SU-DHL-6 (cell line): ENCODE measurements around the gene MS4A18.

Source experiments
- H2AFZ ChIP-seq: fragments of 200-600 bp; sonication (generic); 2 replicates; pipeline ENCODE4 v1.6.1; 2014; ENCODE audit warnings: low read depth, mild to moderate bottlenecking, moderate library complexity, mixed read lengths, antibody characterized with exemption, low read length; ENCODE audit not compliant: severe bottlenecking
- H3F3A ChIP-seq: fragments of 200-600 bp; shearing (Covaris generic); 2 replicates; pipeline ENCODE4 v1.6.0; 2016; ENCODE audit warnings: antibody characterized with exemption, mild to moderate bottlenecking; ENCODE audit not compliant: insufficient read depth
- H3K27ac ChIP-seq: fragments of 200-600 bp; sonication (generic); 2 replicates; pipeline ENCODE4 v1.5.1; 2016; ENCODE audit warnings: low read depth, mild to moderate bottlenecking, low read length, moderate library complexity, mixed read lengths
- H3K27me3 ChIP-seq: fragments of 200-600 bp; sonication (generic), shearing (Covaris generic); 2 replicates; pipeline ENCODE4 v1.6.0; 2014; ENCODE audit warnings: mild to moderate bottlenecking, low read length
- H3K36me3 ChIP-seq: fragments of 200-600 bp; sonication (generic); 2 replicates; pipeline ENCODE4 v1.6.1; 2014; ENCODE audit warnings: mild to moderate bottlenecking, low read length, mixed read lengths
- H3K4me2 ChIP-seq: fragments of 300-600, 200-600 bp; shearing (Covaris generic), sonication (generic); 2 replicates; pipeline ENCODE4 v1.6.0; 2014; ENCODE audit warnings: low read length, low read depth, mild to moderate bottlenecking; ENCODE audit not compliant: poor library complexity, severe bottlenecking
- H3K4me3 ChIP-seq: fragments of 200-600 bp; sonication (generic); 2 replicates; pipeline ENCODE4 v1.5.1; 2014; ENCODE audit warnings: antibody characterized with exemption, low read length, mild to moderate bottlenecking, mixed read lengths; ENCODE audit not compliant: insufficient read depth, poor library complexity, severe bottlenecking
- H3K79me2 ChIP-seq: fragments of 200-600 bp; sonication (generic); 2 replicates; pipeline ENCODE4 v1.6.1; 2014; ENCODE audit warnings: mild to moderate bottlenecking, low read length, moderate library complexity; ENCODE audit not compliant: insufficient read depth
- H3K9ac ChIP-seq: fragments of 200-600 bp; sonication (generic); 2 replicates; pipeline ENCODE4 v1.7.0; 2014; ENCODE audit warnings: mild to moderate bottlenecking, low read length
- H3K9me2 ChIP-seq: fragments of 200-600 bp; sonication (generic); replicated peaks from 2 replicates; pipeline ENCODE4 v1.6.1; 2014; ENCODE audit warnings: low read length; ENCODE audit not compliant: insufficient read depth
- H3K9me3 ChIP-seq: fragments of 200-600 bp; sonication (generic); 2 replicates; pipeline ENCODE4 v1.6.1; 2014; ENCODE audit warnings: low read length, mixed read lengths; ENCODE audit not compliant: insufficient read depth
- H4K20me1 ChIP-seq: fragments of 200-600 bp; sonication (generic); 2 replicates; pipeline ENCODE4 v1.6.1; 2014; ENCODE audit warnings: low read depth, mild to moderate bottlenecking, antibody characterized with exemption, low read length, moderate library complexity, mixed read lengths
- CTCF ChIP-seq: fragments of 200-600 bp; sonication (generic); IDR thresholded peaks from one replicate; pipeline ENCODE4 v1.5.1; 2017; ENCODE audit warnings: antibody characterized with exemption, mild to moderate bottlenecking, low read length, moderate library complexity; ENCODE audit not compliant: insufficient read depth, poor library complexity, severe bottlenecking
- EZH2phosphoT487 ChIP-seq: fragments of 200-600 bp; sonication (generic), shearing (Covaris generic); conservative IDR thresholded peaks from 2 replicates; pipeline ENCODE4 v1.6.1; 2018; ENCODE audit warnings: mild to moderate bottlenecking, antibody characterized with exemption, low read length, moderate library complexity, mixed read lengths

The MS4A18 gene

GRCh38 chr11:60788401-60789125 lies 64.0 kb downstream of the MS4A18 start:
- Histone ChIP-seq H3F3A (no peaks in the 10 kb centered on the region), H3K27ac (no peak overlapping the region), H3K79me2 (no peaks in the 10 kb centered on the region), H3K9ac (no peak overlapping the region), H4K20me1 (no peaks in the 10 kb centered on the region), H3K36me3 (no peaks in the 10 kb centered on the region), H2AFZ (no peak overlapping the region), H3K4me2 (no peak overlapping the region), H3K9me3 (no peaks in the 10 kb centered on the region), H3K27me3 (no peaks in the 10 kb centered on the region), H3K9me2 (no peaks in the 10 kb centered on the region), H3K4me3 (no peak overlapping the region)
- TF ChIP-seq CTCF (no peak), EZH2phosphoT487 (no peak)

DNA sequence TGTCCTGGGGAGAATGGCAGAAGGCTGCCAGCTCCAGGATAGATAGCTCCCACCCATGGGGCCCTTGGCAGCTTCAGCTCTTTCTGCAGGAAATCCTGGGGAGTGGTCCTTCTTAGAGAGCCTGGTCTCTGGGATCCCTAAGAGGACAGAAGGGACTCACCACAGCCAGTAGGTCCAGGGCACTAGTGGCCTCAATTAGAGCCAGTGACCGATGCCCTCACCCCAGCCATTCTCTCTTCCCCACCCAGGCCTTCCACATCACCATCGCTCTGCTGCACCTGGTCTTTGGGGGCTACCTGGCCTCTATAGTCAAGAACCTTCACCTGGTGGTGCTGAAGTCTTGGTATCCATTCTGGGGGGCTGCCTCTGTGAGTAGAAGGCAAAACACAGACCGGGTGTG lies 66.2 kb downstream of the MS4A18 start:
- H3K36me3 ChIP-seq = no peaks in the 10 kb centered on the region
- H4K20me1 ChIP-seq = no peaks in the 10 kb centered on the region
- H2AFZ ChIP-seq = no peak overlapping the region
- no peak overlapping the region for H3K9ac ChIP-seq
- no peaks in the 10 kb centered on the region for H3K79me2 ChIP-seq
- no peaks in the 10 kb centered on the region for H3F3A ChIP-seq
- H3K9me2 ChIP-seq = no peaks in the 10 kb centered on the region
- H3K27me3 ChIP-seq = no peaks in the 10 kb centered on the region
- no peak overlapping the region for H3K27ac ChIP-seq
- no peak overlapping the region for H3K4me2 ChIP-seq
- TF ChIP-seq CTCF (no peak), EZH2phosphoT487 (no peak)
- H3K4me3 ChIP-seq = no peak overlapping the region
- H3K9me3 ChIP-seq = no peaks in the 10 kb centered on the region

DNA sequence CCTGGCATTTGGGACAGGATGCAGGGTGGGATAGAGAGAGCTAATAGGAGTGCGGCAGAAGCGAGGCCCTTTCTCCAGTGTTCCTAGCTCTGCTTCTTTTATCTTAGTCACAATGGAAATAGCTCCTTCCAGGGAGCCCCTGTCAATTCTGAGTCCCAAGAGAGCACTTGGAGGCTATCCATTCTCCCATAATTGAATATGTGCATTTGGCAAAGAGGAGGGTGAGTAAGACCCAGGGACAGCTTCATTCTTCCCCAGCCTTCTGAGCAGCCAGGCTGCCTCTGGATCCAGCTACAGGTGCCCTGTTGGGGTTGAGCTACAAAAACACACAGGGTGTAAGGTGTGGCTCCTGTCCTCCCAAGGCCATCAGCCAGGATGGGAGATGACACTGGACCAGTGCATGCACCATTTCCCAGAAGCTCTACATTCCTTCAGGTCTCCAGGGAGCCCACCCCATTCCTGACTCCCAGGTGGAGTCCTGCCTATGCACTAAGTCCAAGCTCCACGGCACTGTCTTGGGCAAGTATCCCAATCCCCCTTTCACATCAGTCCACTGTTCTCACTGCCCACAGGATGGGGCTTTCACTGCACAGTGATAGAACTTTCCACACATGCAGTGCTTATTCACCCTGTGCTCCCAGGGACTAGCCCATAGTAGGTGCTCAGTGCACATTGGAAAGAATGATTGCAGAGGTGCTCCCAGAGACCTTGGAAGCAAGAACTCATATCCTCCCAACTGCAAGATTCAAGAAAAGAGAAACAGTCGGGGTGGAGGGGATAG lies 66.8 kb downstream of the MS4A18 start:
- no peak for TF ChIP-seq CTCF
- TF ChIP-seq EZH2phosphoT487 = no peak
- H3K4me2 ChIP-seq = no peak overlapping the region
- H3K79me2 ChIP-seq = no peaks in the 10 kb centered on the region
- no peaks in the 10 kb centered on the region for H3F3A ChIP-seq
- H3K27me3 ChIP-seq = no peaks in the 10 kb centered on the region
- no peak overlapping the region for H3K9ac ChIP-seq
- H3K9me3 ChIP-seq = no peaks in the 10 kb centered on the region
- no peaks in the 10 kb centered on the region for H4K20me1 ChIP-seq
- no peak overlapping the region for H3K4me3 ChIP-seq
- no peaks in the 10 kb centered on the region for H3K36me3 ChIP-seq
- no peak overlapping the region for H3K27ac ChIP-seq
- H2AFZ ChIP-seq = no peak overlapping the region
- no peaks in the 10 kb centered on the region for H3K9me2 ChIP-seq
